Embryonic facial prominence (tissue), 1 donor: ENCODE results near the gene PLXDC2.

Experiments
- DNase-seq: peaks from one replicate; pipeline ENCODE4 v3.0.0-alpha.2; 2016; ENCODE audit errors: extremely low spot score

The PLXDC2 gene

GRCh38 chr10:19911886-19912285, 95.7 kb downstream of the PLXDC2 start:
- DNase-seq = no peak

- DNase-seq = no peak
Measured at GRCh38 chr10:19913987-19914386, 97.8 kb downstream of the PLXDC2 start.

GRCh38 chr10:19915125-19915524, 98.9 kb downstream of the PLXDC2 start:
- no peak for DNase-seq

GRCh38 chr10:19915816-19916215, 99.6 kb downstream of the PLXDC2 start:
- DNase-seq = no peak

GRCh38 chr10:19917751-19918478, 101.7 kb downstream of the PLXDC2 start:
- DNase-seq = no peak

GRCh38 chr10:19918794-19919193, 102.6 kb downstream of the PLXDC2 start:
- no peak for DNase-seq

- no peak for DNase-seq
Measured at GRCh38 chr10:19919671-19920070, 103.4 kb downstream of the PLXDC2 start.

GRCh38 chr10:19920075-19920726, 104.0 kb downstream of the PLXDC2 start:
- DNase-seq = no peak

- DNase-seq = peak; percentile 41
Measured at GRCh38 chr10:19921300-19922140, 105.3 kb downstream of the PLXDC2 start.

- DNase-seq = no peak
Measured at GRCh38 chr10:19922236-19922963, 106.2 kb downstream of the PLXDC2 start.

- no peak for DNase-seq
Measured at GRCh38 chr10:19925064-19925463, 108.8 kb downstream of the PLXDC2 start.

GRCh38 chr10:19928936-19929335, 112.7 kb downstream of the PLXDC2 start:
- no peak for DNase-seq

- DNase-seq = no peak
Measured at GRCh38 chr10:19929506-19930140, 113.4 kb downstream of the PLXDC2 start.

GRCh38 chr10:19930936-19931893, 115.0 kb downstream of the PLXDC2 start:
- no peak for DNase-seq

GRCh38 chr10:19931894-19932590, 115.8 kb downstream of the PLXDC2 start:
- no peak for DNase-seq

GRCh38 chr10:19932806-19933371, 116.7 kb downstream of the PLXDC2 start:
- no peak for DNase-seq

- DNase-seq = no peak
Measured at GRCh38 chr10:19933772-19934171, 117.5 kb downstream of the PLXDC2 start.

- no peak for DNase-seq
Measured at GRCh38 chr10:19935176-19935575, 118.9 kb downstream of the PLXDC2 start.

GRCh38 chr10:19936289-19936688, 120.1 kb downstream of the PLXDC2 start:
- no peak for DNase-seq
